GM12878 (cell line): ENCODE measurements around the gene LAMB1. TPM values are rescaled to one million over a fixed set of nuclear protein-coding genes. Genes with fewer than 3 reads are reported as not detected.

Source experiments
- ATAC-seq: fragments of 200-7000 bp; cut with Tn5 transposase; 3 replicates; pipeline ENCODE4 v1.9.1; 2020; ENCODE audit warnings: mild to moderate bottlenecking, moderate library complexity
- BruUV-seq: library from RNA; stranded (reverse); fragments of 400-500 nt; replicated peaks from 2 replicates; lab custom pipeline; 2021; lab: Mats Ljungman, UMichigan
- CTCF ChIA-PET: fragments of 300-600 bp; sonication (Branson Sonifier 250); formaldehyde crosslinking; extraction: SDS; loops from one replicate; lab custom pipeline; 2021; ENCODE audit warnings: inconsistent platforms; lab: Yijun Ruan, JAX
- POLR2A ChIA-PET: fragments of 350-600 bp; formaldehyde crosslinking; extraction: SDS; loops from one replicate; lab custom pipeline; 2021; ENCODE audit warnings: inconsistent platforms; lab: Charles Lee
- RAD21 ChIA-PET: fragments of 300-600 bp; sonication (Branson Sonifier 250); formaldehyde crosslinking; loops from one replicate; lab custom pipeline; 2023; ENCODE audit warnings: antibody characterized with exemption; ENCODE audit not compliant: unreplicated experiment; lab: Charles Lee
- SMC1A ChIA-PET: fragments of 300-600 bp; sonication (Branson Sonifier 250); formaldehyde crosslinking; loops from one replicate; lab custom pipeline; 2023; ENCODE audit not compliant: unreplicated experiment, uncharacterized antibody; lab: Charles Lee
- DNase-seq: peaks from one replicate; pipeline ENCODE4 v3.0.0-alpha.2; 2011; ENCODE audit warnings: low read depth, low spot score
- FAIRE-seq: peaks from 3 replicates; lab custom pipeline; 2011; peaks lifted over from hg19 to GRCh38; lab: Jason Lieb, UNC
- H2AFZ ChIP-seq: 2 replicates; pipeline ENCODE4 v1.6.0; 2011; ENCODE audit warnings: low read depth, low read length, control low read depth; ENCODE audit not compliant: control insufficient read depth
- H3K27ac ChIP-seq: 2 replicates; pipeline ENCODE4 v1.5.1; 2011; ENCODE audit warnings: control low read depth; ENCODE audit not compliant: control insufficient read depth, insufficient read depth
- H3K27me3 ChIP-seq, 2 experiments: replicated peaks in 1 of 2; 2 replicates each; pipeline versions ENCODE4 v1.6.0 to v1.6.1; 2011; ENCODE audit warnings: low read length in 1 of 2; ENCODE audit not compliant: control insufficient read depth in 2 of 2, insufficient read depth in 2 of 2
- H3K36me3 ChIP-seq, 2 experiments: 2 replicates each; pipeline ENCODE4 v1.5.1; 2011; ENCODE audit warnings: low read length in 1 of 2; ENCODE audit not compliant: control insufficient read depth in 2 of 2, insufficient read depth in 2 of 2
- H3K4me1 ChIP-seq: 2 replicates; pipeline ENCODE4 v1.6.1; 2011; ENCODE audit warnings: mild to moderate bottlenecking, low read length, moderate library complexity, mixed read lengths; ENCODE audit not compliant: control insufficient read depth, insufficient read depth
- H3K4me2 ChIP-seq: 2 replicates; pipeline ENCODE4 v1.6.0; 2011; ENCODE audit warnings: control low read depth; ENCODE audit not compliant: control insufficient read depth, insufficient read depth
- H3K4me3 ChIP-seq: fragments of 200-600 bp; sonication (generic); 2 replicates; pipeline ENCODE4 v1.5.1; 2016
- H3K79me2 ChIP-seq: 2 replicates; pipeline ENCODE4 v1.6.0; 2011; ENCODE audit warnings: low read length; ENCODE audit not compliant: control insufficient read depth, insufficient read depth
- H3K9ac ChIP-seq: 2 replicates; pipeline ENCODE4 v1.8.0; 2011; ENCODE audit warnings: low read length, control low read depth, mixed read lengths; ENCODE audit not compliant: control insufficient read depth, insufficient read depth
- H3K9me3 ChIP-seq: replicated peaks from 3 replicates; pipeline ENCODE4 v1.5.1; 2011; ENCODE audit warnings: mild to moderate bottlenecking, low read length; ENCODE audit not compliant: control insufficient read depth, insufficient read depth
- H4K20me1 ChIP-seq: 2 replicates; pipeline ENCODE4 v1.6.0; 2011; ENCODE audit not compliant: control insufficient read depth, insufficient read depth
- ATF7 ChIP-seq: fragments of 450-650 bp; IDR thresholded peaks from 2 replicates; pipeline ENCODE4 v1.6.1; 2016; ENCODE audit warnings: low read depth, mild to moderate bottlenecking
- BRCA1 ChIP-seq: IDR thresholded peaks from 2 replicates; pipeline ENCODE4 v1.6.1; 2011; ENCODE audit warnings: low read depth, low read length, improper control_type of control experiment
- CBFB ChIP-seq: IDR thresholded peaks from 2 replicates; pipeline ENCODE4 v1.6.1; 2016; ENCODE audit warnings: antibody characterized with exemption, low read depth
- EGR1 ChIP-seq, 2 experiments: IDR thresholded peaks; 1 replicate in 1 of 2; 2 replicates in 1 of 2; pipeline ENCODE4 v1.6.1; 2011 to 2012; ENCODE audit warnings: low read depth in 2 of 2, low read length in 2 of 2, borderline replicate concordance in 1 of 2, mild to moderate bottlenecking in 1 of 2, moderate library complexity in 1 of 2
- HDAC2 ChIP-seq: fragments of 200-600 bp; sonication (generic); IDR thresholded peaks from 2 replicates; pipeline ENCODE4 v1.6.1; 2017
- HDGF ChIP-seq: fragments of 450-650 bp; IDR thresholded peaks from 2 replicates; pipeline ENCODE4 v1.6.1; 2016; ENCODE audit warnings: antibody characterized with exemption
- IKZF1 ChIP-seq: fragments of 450-650 bp; conservative IDR thresholded peaks from 2 replicates; pipeline ENCODE4 v1.6.1; 2017; ENCODE audit warnings: antibody characterized with exemption, mild to moderate bottlenecking
- MYB ChIP-seq: fragments of 150-350 bp; IDR thresholded peaks from 2 replicates; pipeline ENCODE4 v1.6.1; 2014; ENCODE audit warnings: mild to moderate bottlenecking, low read depth, low read length, borderline replicate concordance
- NR2F1 ChIP-seq: fragments of 450-650 bp; conservative IDR thresholded peaks from 2 replicates; pipeline ENCODE4 v1.6.1; 2017; ENCODE audit warnings: mild to moderate bottlenecking
- PAX8 ChIP-seq: fragments of 450-650 bp; IDR thresholded peaks from 2 replicates; pipeline ENCODE4 v1.6.1; 2017; ENCODE audit warnings: mild to moderate bottlenecking, moderate library complexity
- PML ChIP-seq: IDR thresholded peaks from 2 replicates; pipeline ENCODE4 v1.6.1; 2012; ENCODE audit warnings: low read length, inconsistent platforms
- SIN3A ChIP-seq: IDR thresholded peaks from 2 replicates; pipeline ENCODE4 v1.6.1; 2012; ENCODE audit warnings: low read depth, low read length, improper control_type of control experiment
- SREBF2 ChIP-seq: IDR thresholded peaks from 2 replicates; pipeline ENCODE4 v1.6.1; 2012; ENCODE audit warnings: mild to moderate bottlenecking, low read length
- SUPT20H ChIP-seq: IDR thresholded peaks from 2 replicates; pipeline ENCODE4 v1.6.1; 2011; ENCODE audit warnings: low read depth, mild to moderate bottlenecking, low read length, moderate library complexity, borderline replicate concordance; ENCODE audit not compliant: control insufficient read depth
- TBL1XR1 ChIP-seq: IDR thresholded peaks from 2 replicates; pipeline ENCODE4 v1.6.1; 2012; ENCODE audit warnings: low read depth, low read length, improper control_type of control experiment
- TCF7 ChIP-seq: IDR thresholded peaks from 2 replicates; pipeline ENCODE4 v1.6.1; 2014; ENCODE audit warnings: antibody characterized with exemption, borderline replicate concordance
- ZNF384 ChIP-seq: IDR thresholded peaks from 2 replicates; pipeline ENCODE4 v1.6.1; 2012; ENCODE audit warnings: low read depth, mild to moderate bottlenecking, low read length, improper control_type of control experiment, borderline replicate concordance
- ZSCAN29 ChIP-seq: fragments of 450-650 bp; IDR thresholded peaks from 2 replicates; pipeline ENCODE4 v1.6.1; 2017; ENCODE audit warnings: mild to moderate bottlenecking, moderate library complexity
- WGBS: methylation state at CpG from one replicate; pipeline ENCODE4 v1.1.6; 2016; ENCODE audit warnings: low lambda C conversion rate; ENCODE audit not compliant: insufficient replicate concordance, insufficient coverage; ENCODE audit errors: missing lambda C conversion rate; 5-methylcytosine and 5-hydroxymethylcytosine counted together
- in situ Hi-C: fragments of 300-500 bp; cut with MboI; formaldehyde crosslinking; loops from 9 replicates; pipeline ENCODE4 v1.14.3; 2018; ENCODE audit warnings: mixed read lengths
- intact Hi-C: fragments of 100-400 bp; cut with micrococcal nuclease; formaldehyde crosslinking; loops from one replicate; pipeline ENCODE4 v1.14.2; 2022; ENCODE audit not compliant: unreplicated experiment
- polyA plus RNA-seq, 11 experiments: library from polyadenylated mRNA; depleted of rRNA in 4 of 11; unstranded in 6 of 11; stranded (reverse) in 5 of 11; fragments of >200 nt; fragmentation: Nextera tagmentation in 4 of 11; fragmentation: Illumina TruSeq in 1 of 11; extraction: Ambion mirVana in 4 of 11; extraction: Trizol in 1 of 11; gene quantifications; 1 replicate in 1 of 11; 2 replicates in 10 of 11; pipeline versions ENCODE4 v1.2.1 to v1.2.3, GENCODE V29; 2011 to 2016; ENCODE audit warnings: inconsistent platforms in 2 of 11, missing spikeins in 2 of 11, low read depth in 1 of 11
- total RNA-seq, 4 experiments: library from RNA; depleted of rRNA in 3 of 4; stranded (reverse); fragments of >200 nt in 3 of 4; fragmentation: Illumina TruSeq in 1 of 4; extraction: Trizol in 1 of 4; gene quantifications; 2 replicates each; pipeline versions ENCODE4 v1.2.1 to v1.2.3, GENCODE V29; 2013 to 2021
- TF ChIP-seq, protein P1 (sequence below): IDR thresholded peaks from 2 replicates; pipeline ENCODE4 v1.6.1; 2011; ENCODE audit warnings: borderline replicate concordance, low read depth, mild to moderate bottlenecking, moderate library complexity, mixed read lengths, low read length; ENCODE audit not compliant: insufficient read depth; ENCODE audit errors: extremely low read length
- TF ChIP-seq, protein P2 (sequence below): fragments of 450-650 bp; IDR thresholded peaks from 2 replicates; pipeline ENCODE4 v1.6.1; 2017; ENCODE audit warnings: low read depth, mild to moderate bottlenecking, moderate library complexity

LAMB1 gene
- total and polyA plus RNA-seq, 10 of the 15 experiments (the other 5 are each of a cell fraction or from before 2014, with no cell fraction given): 0.05 to 2.2 (median 1.2) TPM; not detected in 4

DNA sequence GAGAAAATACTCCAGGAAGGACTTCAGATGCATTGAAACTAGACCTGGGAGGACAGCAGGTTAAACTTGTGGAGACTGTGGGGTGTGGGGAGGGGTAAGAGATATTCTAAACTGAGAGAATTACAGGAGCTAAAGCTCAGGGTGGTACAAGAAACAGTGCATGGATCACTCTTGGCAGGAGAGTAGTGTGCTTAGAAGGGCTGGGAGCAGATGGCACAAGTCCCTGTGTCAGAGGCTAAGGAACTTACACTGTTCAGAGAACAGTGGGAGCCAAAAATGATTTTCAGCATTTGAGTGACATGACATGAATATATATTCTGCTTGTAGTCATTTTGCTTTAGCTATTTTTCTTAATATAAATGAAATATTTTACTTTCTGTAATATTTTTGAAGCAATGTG is 36.0 kb upstream of the LAMB1 start (continued):
- TF ChIP-seq MYB: no peak
- no peak for TF ChIP-seq EGR1 (IDR thresholded peaks at IDR 0.05; ENCODE audit: borderline replicate concordance in 1 of 2, low read depth in 2 of 2, low read length in 2 of 2)
- no peak for TF ChIP-seq ATF7
- TF ChIP-seq SUPT20H: no peak
- no peak for TF ChIP-seq ZSCAN29
- no peak for TF ChIP-seq PML

DNA sequence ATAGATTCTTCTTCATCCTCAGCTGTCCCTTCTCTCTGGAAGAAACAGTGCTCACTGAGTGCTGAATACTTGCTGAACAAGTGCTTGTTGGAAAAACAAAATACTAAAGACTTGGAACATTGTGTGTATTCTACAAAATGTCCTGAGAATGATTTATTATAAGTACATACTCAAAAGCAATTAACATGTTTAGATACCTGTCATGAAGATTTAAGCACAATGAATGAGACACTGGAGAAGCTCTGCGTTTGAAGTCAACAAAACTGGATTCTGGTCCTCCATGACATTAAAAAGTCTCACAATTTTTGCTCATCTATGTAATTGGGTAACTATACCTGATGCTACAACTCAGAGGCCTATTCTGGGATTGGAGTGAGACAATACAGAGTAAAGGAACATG is 34.8 kb upstream of the LAMB1 start:
- H3K27ac ChIP-seq: no peak overlapping the region
- intact Hi-C loops: no loop called here
- no peaks in the 10 kb centered on the region for H3K4me1 ChIP-seq
- H3K9ac ChIP-seq: no peak overlapping the region
- no peaks in the 10 kb centered on the region for H3K79me2 ChIP-seq
- no peaks in the 10 kb centered on the region for H4K20me1 ChIP-seq
- ChIA-PET RAD21 (no interaction called here), CTCF (no interaction called here)
- no TSS peak for BruUV-seq
- no peak for FAIRE-seq
- TF ChIP-seq TCF7 (no peak), IKZF1 (no peak), CBFB (no peak), SREBF2 (no peak), PAX8 (no peak), TBL1XR1 (no peak), NR2F1 (no peak), ATF7 (no peak), ZNF384 (no peak), BRCA1 (no peak), SIN3A (no peak), HDGF (no peak), HDAC2 (no peak)
- TF ChIP-seq, protein P1, sequence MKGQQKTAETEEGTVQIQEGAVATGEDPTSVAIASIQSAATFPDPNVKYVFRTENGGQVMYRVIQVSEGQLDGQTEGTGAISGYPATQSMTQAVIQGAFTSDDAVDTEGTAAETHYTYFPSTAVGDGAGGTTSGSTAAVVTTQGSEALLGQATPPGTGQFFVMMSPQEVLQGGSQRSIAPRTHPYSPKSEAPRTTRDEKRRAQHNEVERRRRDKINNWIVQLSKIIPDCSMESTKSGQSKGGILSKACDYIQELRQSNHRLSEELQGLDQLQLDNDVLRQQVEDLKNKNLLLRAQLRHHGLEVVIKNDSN: no peak
- TF ChIP-seq, protein P2, sequence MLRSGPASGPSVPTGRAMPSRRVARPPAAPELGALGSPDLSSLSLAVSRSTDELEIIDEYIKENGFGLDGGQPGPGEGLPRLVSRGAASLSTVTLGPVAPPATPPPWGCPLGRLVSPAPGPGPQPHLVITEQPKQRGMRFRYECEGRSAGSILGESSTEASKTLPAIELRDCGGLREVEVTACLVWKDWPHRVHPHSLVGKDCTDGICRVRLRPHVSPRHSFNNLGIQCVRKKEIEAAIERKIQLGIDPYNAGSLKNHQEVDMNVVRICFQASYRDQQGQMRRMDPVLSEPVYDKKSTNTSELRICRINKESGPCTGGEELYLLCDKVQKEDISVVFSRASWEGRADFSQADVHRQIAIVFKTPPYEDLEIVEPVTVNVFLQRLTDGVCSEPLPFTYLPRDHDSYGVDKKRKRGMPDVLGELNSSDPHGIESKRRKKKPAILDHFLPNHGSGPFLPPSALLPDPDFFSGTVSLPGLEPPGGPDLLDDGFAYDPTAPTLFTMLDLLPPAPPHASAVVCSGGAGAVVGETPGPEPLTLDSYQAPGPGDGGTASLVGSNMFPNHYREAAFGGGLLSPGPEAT: no peak
- TF ChIP-seq, all 136 proteins: peak for 0
- Histone ChIP-seq H2AFZ (no peak overlapping the region), H3K27me3 (no peaks in the 10 kb centered on the region; a peak in 2 of 4 replicates), H3K4me2 (no peak overlapping the region), H3K4me3 (no peak overlapping the region), H3K9me3 (no peaks in the 10 kb centered on the region), H3K36me3 (no peaks in the 10 kb centered on the region)
- ChIA-PET SMC1A (no interaction called here), POLR2A (no interaction called here)
- 81% methylated on average over 1 of the region's 1 CpG for WGBS
- ATAC-seq (no peak), DNase-seq (no peak)
- in situ Hi-C loops: no loop called here
